Body of pancreas (tissue), 4 donors: ENCODE results near the gene FGF14. TPM values are rescaled to one million over a fixed set of nuclear protein-coding genes. Genes with fewer than 3 reads are reported as not detected.

ENCODE experiments used
- microRNA-seq, 2 donors: library from miRNA; unstranded; fragments of <30 nt; microRNA quantifications; one replicate each; pipeline ENCODE4, GENCODE V29; 2016; ENCODE audit warnings: borderline number of aligned reads in 2 of 2, borderline replicate concordance in 2 of 2
- small RNA-seq: library from RNA; depleted of rRNA; stranded (forward); fragments of <200 nt; gene quantifications from one replicate; pipeline ENCODE3, GENCODE V24; 2016
- total RNA-seq, 2 donors: library from RNA; depleted of rRNA; stranded (reverse); fragments of >200 nt; gene quantifications; one replicate each; pipeline ENCODE4 v1.1.0, GENCODE V29; 2016

Gene FGF14
- total RNA-seq, 2 donors from 2014 or later, result under 0.01 to 0.52 TPM

Small RNA genes within 50 kb of the gene (microRNA-seq; reads per million reads assigned to microRNA genes)
- gene MIR2681 (0.45 to 1.4 reads per million in 2 donors), gene MIR4705 (0.45 to 0.47 reads per million in 2 donors)

Small RNA genes within 50 kb of the gene (small RNA-seq; reads per million reads assigned to genes)
- gene MIR2681 (not detected), gene MIR4705 (not detected), gene RNU1-24P (not detected), gene RNY1P2 (not detected), gene RPL39P29 (not detected)

Other genes with a start within 250 kb of the FGF14 start
- gene TPP2, start 194.9 kb upstream of the FGF14 start, total RNA-seq, result 10 to 100 TPM; 29.3 to 73.5 TPM